Amniotic stem cell (primary cell): ENCODE measurements around the gene SLC19A1.

Source experiments
- DNase-seq: peaks from one replicate; lab custom pipeline; 2025; lab: John Stamatoyannopoulos, UW

Gene SLC19A1

GRCh38 chr21:45542242-45542666, at the start of gene SLC19A1:
TSS of gene SLC19A1 (minus strand) at chr21:45542440. CDS start at chr21:45537959, 4,481 bp downstream.
- DNase-seq, result no peak

DNA sequence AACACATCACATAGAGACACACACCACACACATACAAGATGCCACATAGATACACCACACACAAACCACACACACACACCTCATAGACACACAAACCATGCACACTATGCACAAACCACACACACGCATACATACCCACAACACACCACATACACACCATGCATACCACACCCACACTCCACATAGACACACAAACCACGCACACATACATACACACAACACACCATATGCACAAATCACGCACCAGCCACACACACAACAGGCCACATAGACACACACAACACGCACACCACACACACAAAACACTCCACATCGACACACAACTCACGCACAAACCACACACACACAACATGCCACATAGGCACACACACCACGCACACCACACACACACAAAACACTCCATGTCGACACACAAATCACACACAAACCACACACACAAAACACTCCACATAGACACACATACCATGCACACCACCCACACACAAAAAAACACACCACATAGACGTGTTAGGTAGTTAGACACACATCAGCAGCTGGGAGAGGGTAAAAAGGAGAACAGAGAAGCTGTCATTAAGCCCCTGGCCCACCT, 49.5 kb upstream of the SLC19A1 start:
- DNase-seq, result no peak

DNA sequence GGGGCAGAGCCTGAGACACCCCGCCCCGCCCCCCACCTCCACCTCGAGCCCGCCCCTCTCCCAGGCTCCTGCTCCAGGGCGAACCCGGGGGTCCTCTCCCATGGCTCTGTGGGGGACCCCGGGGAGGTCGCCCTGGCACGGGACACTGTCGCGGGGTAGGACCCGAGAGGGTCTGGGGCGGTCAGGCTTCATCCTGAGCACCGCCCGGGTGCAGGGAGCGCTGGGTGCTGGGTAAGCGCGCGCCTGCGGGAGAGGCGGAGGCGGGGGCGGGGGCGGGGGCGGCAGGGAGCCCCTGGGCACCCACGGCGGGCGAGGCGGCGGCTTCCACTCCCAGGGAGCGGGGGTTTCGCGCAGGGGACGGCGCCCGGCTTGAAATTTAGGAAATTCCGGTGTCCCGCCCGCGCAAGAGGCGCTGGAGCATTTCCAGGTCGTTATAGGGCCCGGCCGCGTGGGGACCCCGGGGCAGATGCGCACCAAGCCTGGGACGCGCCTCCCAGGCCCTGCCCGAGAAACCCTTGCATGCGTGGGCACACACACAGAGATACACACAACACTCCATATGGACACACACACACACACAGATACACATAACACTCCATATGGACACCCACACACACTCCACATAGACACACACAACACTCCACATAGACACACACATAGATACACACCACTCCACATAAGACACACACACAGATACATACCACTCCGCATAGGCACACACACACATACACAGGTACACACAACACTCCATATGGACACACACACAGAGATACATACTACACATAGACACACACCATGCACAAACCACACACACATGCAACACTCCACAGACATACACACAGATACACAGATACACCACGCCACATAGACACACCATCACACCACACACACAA, 48.7 kb upstream of the SLC19A1 start:
- DNase-seq, result no peak

DNA sequence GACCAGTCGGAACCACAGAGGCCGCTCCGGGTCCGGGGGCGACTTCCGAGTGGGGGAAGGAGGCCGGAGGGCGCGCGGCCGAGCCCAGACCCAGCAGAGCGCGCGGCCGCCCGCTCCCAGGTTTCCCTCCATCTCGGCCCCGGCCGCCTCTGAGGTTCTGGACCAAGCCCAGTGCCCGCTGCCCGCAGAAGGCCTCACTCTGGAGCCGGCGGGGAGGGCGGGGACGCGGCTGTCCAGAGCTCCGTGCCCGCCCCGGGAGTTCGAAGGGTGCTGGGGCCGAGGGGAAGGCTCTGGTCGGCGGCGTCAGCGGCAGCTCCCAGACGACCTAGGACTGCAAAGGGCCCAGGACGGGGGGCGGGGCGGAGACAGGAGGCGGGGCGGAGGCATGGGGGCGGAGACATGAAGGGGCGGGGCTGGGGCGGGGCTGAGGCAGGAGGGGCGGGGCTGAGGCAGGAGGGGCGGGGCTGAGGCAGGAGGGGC, 48.0 kb upstream of the SLC19A1 start:
- no peak for DNase-seq

DNA sequence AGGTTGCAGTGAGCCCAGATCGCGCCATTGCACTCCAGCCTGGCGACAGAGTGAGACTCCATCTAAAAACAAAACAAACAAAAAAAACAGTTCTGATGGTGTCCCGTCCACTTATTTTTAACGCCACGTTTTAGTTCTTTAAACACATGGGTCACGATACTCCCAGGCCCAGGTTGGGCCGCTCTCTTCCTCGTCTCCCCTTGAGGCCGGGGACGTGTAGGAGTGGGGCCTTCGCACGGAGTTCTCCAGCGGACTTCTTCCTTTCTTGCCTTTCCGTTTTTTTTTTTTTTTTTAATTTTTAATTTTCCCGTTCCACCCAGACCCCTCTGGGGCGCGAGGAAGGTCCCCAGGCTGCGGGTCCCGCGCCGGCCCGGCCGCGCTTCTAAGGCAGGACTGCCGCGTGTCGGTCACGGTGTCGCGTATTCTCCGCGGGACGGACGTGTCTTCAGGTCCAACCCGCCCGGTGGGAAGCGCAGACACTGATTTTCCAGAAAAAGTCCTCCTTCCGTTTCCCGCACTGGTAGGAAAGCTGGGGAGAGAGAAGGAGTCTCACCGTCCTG, 47.5 kb upstream of the SLC19A1 start:
- DNase-seq, result no peak

GRCh38 chr21:45588871-45589491, 46.7 kb upstream of the SLC19A1 start:
- DNase-seq, result no peak

- DNase-seq, result no peak
These were observed 46.0 kb upstream of the SLC19A1 start for GRCh38 chr21:45588086-45588825.

DNA sequence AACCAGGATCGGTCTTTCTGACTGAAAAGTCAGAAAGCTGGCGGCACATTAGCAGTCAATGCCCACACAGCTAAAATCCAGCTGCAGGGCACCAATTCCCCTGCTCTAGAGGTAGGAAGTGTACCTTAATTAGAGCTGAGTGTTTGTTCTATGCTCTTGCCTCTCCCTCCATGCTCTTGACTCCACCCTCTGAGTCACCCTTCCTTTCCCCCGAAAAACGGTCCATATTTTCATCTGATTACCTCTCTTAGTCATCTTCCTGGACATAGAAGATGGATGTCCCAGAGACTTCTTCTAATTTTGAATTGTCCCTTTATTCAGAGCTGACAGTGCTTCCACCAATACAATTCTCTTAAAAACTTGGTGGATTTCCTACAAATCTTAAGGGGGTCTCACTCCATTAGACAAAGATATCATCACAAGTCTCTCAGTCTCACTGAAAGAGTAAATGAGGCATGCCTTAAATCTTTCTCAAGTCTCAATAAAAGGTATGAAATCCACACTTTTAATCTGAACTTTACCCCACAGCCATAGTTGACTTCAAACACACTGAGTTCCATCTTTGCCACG, 44.1 kb upstream of the SLC19A1 start:
- no peak for DNase-seq

GRCh38 chr21:45584786-45585185, 42.5 kb upstream of the SLC19A1 start:
- no peak for DNase-seq

DNA sequence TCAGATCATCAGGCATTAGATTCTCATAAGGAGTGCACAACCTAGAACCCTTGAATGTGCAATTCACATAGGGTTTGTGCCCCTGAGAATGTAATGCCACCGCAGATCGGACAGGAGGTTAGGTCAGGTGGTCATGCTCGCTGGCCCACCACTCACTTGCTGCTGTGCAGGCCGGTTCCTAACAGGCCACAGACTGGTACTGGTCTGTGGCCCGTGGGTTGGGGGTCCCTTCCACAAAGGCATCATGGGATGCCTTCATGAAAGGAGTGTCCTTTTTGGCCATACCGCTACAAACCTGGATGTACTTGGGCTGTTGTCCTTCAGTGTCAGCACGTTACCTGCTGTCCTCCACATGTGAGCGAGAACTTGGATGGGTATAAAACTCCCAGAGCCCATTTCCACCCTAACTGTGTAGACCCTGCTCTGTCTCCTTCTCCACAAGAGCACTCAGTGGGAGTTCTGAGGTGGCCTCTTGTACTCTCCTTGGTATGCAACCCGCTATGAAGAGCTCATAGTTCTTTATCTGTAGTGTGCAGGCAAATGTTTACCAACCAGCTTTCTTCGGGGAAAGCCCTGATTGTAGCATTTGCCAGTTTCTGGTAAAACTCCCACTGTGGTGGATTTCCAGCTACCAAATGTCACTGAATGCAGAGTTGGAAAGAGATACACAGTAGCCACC, 41.7 kb upstream of the SLC19A1 start:
- DNase-seq, result no peak

- no peak for DNase-seq
These were observed 39.9 kb upstream of the SLC19A1 start for GRCh38 chr21:45582128-45582527.

- no peak for DNase-seq
These were observed 39.1 kb upstream of the SLC19A1 start for GRCh38 chr21:45581322-45581712.

GRCh38 chr21:45580576-45581321, 38.5 kb upstream of the SLC19A1 start:
- no peak for DNase-seq

- DNase-seq, result no peak
These were observed 37.9 kb upstream of the SLC19A1 start for GRCh38 chr21:45580181-45580575.

DNA sequence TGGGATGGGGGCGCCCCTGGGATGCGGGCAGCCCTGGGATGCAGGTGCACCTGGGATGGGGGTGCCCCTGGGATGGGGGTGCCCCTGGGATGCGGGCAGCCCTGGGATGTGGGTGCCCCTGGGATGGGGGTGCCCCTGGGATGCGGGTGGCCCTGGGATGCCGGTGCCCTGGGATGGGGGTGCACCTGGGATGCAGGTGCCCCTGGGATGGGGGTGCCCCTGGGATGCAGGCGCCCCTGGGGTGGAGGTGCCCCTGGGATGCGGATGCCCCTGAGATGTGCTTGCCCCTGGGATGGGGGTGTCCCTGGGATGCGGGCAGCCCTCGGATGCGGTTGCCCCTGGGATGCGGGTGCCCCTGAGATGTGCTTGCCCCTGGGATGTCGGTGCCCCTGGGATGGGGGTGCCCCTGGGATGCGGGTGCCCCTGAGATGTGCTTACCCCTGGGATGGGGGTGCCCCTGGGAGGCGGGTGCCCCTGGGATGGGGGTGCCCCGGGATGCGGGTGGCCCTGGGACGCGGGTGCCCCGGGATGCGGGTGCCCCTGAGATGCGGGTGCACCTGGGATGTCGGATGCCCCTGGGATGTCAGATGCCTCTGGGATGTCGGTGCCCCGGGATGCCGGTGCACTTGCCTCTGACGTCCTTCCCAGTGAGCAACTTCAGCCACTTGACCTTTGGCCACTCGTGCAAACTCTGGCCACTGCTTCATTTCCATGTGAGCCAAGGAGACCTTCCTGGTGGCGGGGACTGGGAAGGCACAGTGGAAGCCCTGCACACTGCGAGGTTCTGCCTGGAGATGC, 37.3 kb upstream of the SLC19A1 start:
- no peak for DNase-seq

- no peak for DNase-seq
These were observed 36.7 kb upstream of the SLC19A1 start for GRCh38 chr21:45578811-45579381.

DNA sequence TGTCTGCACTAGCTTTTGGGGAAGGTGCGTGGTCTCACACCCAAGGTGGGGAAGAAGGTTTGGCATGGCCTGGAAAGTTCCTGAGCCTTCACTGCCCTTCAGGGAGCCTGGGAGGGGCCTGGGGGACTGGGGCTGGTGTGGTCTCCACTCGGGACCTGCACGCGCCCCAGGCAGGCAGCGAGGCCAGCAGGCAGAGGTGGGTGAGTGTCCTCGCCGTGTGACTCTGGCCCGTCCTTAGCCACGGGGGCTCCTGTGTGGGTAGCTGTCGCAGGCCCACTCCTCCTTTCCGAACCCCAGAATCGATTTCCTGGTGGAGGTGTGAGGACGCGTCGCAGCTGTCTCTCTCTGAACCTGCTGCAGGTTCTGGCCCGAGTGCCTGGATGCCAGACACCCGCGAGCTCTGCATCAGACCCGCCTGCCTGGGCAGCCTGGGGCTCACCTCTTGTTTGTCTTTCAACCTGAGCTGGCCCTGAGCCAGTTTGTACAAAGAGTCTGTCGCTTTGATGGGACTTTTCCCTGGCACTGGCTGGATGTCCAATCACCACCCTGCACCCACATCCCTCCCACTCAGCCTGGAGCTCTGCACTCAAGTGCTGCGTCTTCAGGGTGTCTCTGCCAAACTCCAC, 36.0 kb upstream of the SLC19A1 start:
- no peak for DNase-seq

- DNase-seq, result no peak
These were observed 35.5 kb upstream of the SLC19A1 start for GRCh38 chr21:45577801-45578175.
